Astrocyte of the cerebellum (primary cell): Measurements from ENCODE around the gene TMCO4.

Experiments
- DNase-seq: peaks from one replicate; pipeline ENCODE4 v3.0.0-alpha.2; 2011; ENCODE audit warnings: low read depth
- H3K4me3 ChIP-seq: 2 replicates; pipeline ENCODE4 v1.5.1; 2011; ENCODE audit warnings: mild to moderate bottlenecking, low read depth, low read length, moderate library complexity
- in situ Hi-C: cut with HindIII; loops from 2 replicates; pipeline ENCODE4 v1.10.0; 2017; ENCODE audit warnings: low sequenced_read_pairs
- TF ChIP-seq, protein P1 (sequence below): IDR thresholded peaks from 2 replicates; pipeline ENCODE4 v1.5.1; 2012; ENCODE audit warnings: low read length, low read depth, moderate library complexity, mild to moderate bottlenecking; ENCODE audit errors: missing control alignments

The TMCO4 gene

DNA sequence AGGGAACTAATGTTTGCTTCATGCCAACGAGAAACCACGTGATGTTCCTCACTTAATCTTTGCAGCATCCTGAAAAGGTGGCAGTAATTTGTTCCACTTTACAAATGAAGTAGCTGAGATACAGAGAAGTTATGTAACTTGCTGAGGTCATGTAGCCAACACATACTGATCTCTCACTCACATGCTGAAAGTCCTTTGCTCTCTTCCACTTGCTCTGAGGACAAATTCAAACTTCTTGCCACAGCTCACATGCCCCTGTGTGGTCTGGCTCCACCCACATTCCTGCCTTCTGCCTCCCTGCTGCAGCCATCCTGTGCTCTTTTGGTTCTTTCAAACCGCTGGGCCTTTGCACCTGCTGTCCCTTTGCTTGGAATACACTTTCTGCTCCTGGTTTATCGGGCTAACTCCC is 55.4 kb downstream of the TMCO4 start:
- DNase-seq: no peak
- no peak overlapping the region for H3K4me3 ChIP-seq
- in situ Hi-C loops: no loop called here
- TF ChIP-seq, protein P1, sequence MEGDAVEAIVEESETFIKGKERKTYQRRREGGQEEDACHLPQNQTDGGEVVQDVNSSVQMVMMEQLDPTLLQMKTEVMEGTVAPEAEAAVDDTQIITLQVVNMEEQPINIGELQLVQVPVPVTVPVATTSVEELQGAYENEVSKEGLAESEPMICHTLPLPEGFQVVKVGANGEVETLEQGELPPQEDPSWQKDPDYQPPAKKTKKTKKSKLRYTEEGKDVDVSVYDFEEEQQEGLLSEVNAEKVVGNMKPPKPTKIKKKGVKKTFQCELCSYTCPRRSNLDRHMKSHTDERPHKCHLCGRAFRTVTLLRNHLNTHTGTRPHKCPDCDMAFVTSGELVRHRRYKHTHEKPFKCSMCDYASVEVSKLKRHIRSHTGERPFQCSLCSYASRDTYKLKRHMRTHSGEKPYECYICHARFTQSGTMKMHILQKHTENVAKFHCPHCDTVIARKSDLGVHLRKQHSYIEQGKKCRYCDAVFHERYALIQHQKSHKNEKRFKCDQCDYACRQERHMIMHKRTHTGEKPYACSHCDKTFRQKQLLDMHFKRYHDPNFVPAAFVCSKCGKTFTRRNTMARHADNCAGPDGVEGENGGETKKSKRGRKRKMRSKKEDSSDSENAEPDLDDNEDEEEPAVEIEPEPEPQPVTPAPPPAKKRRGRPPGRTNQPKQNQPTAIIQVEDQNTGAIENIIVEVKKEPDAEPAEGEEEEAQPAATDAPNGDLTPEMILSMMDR: no peak

DNA sequence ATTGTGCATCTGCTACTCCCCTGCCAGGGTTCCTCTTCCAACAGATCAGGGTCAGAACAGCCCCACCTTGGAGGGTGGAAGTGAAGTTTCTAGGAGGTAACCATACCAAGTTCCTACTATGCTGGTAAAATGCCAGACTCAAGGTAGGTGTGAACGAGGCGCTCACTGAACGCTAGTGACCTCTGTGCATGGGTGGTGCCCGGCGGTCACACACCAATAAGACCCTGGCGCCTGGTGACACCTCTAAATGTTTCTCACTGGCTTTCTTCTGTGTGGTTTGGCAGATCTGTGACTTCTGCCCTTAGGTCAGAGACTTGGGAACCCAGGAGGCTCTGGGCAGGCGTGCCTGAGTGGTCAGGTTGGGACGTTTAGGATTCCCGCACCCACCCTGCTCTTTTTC is 55.9 kb downstream of the TMCO4 start:
- TF ChIP-seq, protein P1: no peak
- in situ Hi-C loops: no loop called here
- no peak overlapping the region for H3K4me3 ChIP-seq
- DNase-seq: no peak

DNA sequence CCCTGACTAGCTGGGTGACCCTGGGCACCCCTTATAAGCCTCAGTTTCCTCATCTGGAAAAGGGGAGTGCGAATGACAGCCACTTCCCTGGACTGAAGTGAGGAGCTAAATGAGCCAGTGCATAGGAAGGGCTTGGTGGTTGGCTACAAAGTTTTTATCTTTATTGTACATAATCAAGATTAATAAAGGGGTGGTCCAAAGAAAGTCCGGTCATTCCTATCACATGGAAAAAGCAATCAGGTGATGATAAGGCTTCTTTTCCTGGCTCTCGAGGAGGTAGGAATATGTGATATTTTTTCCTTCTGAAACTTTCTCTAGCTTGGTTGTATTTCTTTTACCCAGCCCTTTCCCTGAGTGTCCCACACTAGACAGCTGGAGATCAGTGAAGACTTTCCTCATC is 56.5 kb downstream of the TMCO4 start:
- H3K4me3 ChIP-seq: no peak overlapping the region
- in situ Hi-C loops: no loop called here
- no peak for DNase-seq
- TF ChIP-seq, protein P1: no peak

DNA sequence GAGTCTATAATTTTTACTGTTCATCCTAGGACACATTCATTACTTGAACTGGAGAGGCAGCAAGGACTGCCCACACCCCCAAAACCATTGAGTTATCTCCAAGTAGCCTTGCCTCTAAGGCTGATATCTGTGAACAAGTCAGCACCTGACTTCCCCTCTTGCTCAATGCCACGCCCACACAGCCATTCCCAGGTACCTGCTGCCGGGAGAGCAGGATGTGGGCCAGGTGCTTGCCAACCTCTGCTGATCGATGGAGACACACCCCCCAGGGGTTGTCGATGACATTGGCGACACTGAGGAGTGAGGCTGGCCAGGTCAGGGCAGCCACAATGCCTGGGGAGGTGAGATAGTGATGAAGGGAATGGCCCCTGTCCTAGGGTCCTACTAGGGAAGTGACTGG is 60.1 kb downstream of the TMCO4 start:
- in situ Hi-C loops: no loop called here
- DNase-seq: no peak
- TF ChIP-seq, protein P1: no peak
- no peak overlapping the region for H3K4me3 ChIP-seq

DNA sequence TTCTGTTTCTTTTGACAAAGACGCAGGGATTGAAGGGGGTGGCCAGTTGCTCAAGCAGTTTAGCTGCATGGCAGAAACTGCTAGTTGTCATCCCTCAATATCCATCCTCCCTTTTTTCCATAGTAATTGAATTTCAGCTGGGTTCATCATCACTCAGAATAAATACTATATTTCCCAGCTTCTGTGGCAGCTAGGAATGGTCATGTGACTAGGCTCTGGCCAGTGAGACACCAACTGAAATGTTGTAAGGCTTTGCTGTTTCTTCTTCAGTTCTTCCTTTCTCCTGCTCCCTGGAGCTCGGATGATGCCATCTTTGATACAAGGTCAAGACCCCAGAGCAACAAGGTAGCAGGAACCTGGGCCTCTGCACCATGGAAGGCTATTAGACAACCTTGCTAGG is 61.0 kb downstream of the TMCO4 start:
- no peak overlapping the region for H3K4me3 ChIP-seq
- TF ChIP-seq, protein P1: no peak
- DNase-seq: no peak
- in situ Hi-C loops: no loop called here

DNA sequence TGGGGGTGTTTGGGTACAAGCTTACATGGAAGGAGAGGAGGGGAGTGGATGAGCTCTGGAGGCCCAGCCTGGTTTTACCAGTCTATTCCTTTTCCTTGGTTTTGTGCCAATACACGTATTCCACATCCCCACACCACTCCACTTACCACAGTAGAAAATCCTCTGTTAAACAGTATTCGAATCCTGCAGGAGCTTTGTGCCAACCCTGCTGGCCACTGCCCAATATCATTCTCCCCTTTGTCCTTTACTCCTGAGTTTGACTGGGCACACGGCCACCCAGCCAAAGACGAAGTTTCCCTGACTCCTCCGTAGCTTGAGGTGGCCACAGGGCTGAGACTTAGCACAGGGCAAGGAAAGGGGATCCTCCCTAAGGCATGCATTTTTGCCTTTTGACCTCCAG is 61.6 kb downstream of the TMCO4 start:
- TF ChIP-seq, protein P1: no peak
- in situ Hi-C loops: no loop called here
- no peak for DNase-seq
- no peak overlapping the region for H3K4me3 ChIP-seq

DNA sequence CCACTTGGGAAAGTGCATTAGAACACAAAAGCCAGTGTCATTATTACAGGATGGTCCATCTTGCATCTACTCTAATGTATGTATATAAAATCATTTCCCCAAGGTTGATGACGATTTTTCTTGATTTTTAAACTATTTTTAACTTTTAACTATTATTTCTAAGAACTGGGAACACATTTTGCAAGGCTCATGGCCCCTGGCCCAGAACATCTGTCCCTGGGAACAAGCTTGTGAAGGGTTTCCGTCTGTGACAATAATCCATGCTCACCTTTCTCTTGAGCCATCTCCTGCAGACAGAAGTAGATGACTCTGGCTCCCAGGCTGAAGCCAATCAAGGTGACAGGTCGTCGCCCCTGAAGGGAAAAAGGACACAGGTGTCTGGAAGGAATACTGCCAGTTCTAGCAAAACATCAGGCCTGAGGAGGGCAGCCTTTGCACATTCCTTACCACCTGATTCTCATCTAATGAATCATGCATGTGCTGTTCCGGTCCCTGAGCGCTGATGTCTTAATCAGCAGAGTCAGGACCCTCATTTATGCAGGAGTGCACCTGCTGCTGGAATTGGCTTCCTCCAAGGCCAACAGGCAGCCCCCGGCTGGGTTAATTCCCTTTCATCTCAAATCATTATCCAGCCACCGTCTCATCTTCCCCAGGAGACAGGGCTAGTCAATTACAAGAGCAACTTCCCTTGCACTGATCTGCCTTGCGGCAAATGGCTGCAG is 62.5 kb downstream of the TMCO4 start:
- in situ Hi-C loops: no loop called here
- TF ChIP-seq, protein P1: no peak
- no peak for DNase-seq
- no peak overlapping the region for H3K4me3 ChIP-seq
